HG03139 (cell line): ENCODE measurements around the gene FLT1.

ENCODE experiments used
- ATAC-seq: cut with Tn5 transposase; IDR thresholded peaks from one replicate; pipeline ENCODE4 v1.9.1; 2021; ENCODE audit not compliant: unreplicated experiment

FLT1 gene

DNA sequence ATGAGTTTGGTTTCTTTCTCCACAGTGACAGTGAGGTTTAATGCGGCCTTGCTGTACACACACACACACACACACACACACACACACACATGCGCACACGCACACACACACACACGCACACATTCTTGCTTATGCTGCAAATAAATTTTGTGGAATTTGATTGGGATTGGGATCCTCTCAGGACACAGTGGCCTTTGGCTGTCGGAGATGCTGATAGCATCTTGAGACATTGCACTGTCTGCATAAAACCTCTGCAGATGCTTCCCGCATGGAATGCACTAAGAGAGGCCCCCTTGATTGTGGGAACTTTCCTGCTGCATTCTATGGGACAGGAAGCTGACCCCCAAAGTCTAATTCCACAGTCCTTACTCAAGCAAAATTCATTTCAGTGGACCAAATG lies 145.6 kb downstream of the FLT1 start:
- ATAC-seq, result no peak

DNA sequence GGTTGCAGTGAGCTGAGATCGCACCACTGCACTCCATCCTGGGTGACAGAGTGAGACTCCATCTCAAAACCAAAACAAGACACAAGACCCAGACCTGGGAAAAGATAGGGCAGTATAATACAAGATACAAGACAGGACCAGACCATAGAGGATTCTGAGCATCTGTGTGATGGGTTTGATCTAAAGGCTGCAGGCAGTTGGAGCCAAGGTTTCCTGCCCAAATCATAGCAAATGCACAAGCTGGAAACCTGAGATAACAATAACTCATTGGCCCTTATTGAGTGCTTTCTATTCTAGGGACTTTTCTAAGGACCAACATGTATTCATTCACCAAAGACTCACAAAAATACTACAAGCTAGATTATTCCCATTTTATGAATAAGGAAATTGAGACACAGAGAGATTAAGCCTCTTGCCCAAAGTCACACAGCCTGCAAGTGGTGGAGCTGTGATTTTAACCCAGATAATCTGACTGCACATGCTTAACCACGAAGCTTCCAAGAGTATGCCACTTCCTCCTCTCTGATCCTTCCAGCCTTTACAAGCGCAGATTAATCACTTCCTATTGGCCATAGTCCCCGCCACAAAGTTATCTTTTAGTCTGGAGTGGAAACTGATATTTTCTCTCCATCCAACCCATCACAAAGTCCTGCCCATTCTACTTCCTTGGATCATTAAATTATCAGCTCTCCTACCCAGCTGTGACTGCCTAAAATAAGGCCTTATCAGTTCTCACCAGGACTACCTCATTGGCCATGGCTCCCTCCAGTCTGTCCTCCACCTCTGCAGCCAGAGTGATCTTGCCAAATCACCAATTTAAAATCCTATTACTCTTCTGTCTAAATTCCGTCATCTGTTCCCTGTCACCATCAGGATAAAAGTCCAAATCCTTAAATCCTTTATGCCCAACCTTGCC lies 147.2 kb downstream of the FLT1 start:
- no peak for ATAC-seq

DNA sequence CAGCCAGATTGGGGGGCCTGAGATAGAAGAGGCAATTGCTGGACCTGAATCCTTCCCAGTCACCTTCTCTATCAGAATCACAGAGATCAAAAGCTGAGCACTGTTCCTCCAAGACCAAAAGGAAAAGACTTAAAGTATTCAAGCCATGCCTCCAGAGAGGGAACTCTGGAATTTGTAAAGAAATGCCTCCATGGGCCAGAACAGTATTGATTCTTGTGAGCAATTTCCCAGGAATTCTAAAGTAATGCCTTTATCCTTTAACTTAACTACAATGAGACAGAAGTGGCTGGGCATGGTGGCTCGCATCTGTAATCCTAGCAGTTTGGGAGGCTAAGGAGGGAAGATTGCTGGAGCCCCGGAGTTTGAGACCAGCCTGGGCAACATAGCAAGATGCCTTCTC lies 148.8 kb downstream of the FLT1 start:
- no peak for ATAC-seq

DNA sequence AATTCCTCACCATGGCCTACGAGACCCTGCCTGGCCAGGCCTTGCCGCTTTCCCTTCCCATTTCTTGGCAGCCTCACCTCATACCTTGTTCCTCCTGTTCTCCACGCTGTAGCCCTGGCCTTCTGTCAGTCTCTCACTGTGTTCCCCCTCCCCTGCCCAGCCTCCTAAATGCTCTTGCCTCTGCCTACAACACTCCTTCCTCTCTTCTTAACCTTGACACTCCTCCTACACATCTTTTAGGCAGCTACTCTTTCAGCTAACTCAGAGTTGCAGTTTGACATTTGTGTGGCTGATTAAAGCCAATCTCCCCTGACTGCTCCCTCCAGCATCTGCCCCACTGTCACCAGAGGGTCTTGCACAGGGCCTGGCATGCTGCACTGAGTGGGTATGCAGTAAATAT lies 150.8 kb downstream of the FLT1 start:
- no peak for ATAC-seq

DNA sequence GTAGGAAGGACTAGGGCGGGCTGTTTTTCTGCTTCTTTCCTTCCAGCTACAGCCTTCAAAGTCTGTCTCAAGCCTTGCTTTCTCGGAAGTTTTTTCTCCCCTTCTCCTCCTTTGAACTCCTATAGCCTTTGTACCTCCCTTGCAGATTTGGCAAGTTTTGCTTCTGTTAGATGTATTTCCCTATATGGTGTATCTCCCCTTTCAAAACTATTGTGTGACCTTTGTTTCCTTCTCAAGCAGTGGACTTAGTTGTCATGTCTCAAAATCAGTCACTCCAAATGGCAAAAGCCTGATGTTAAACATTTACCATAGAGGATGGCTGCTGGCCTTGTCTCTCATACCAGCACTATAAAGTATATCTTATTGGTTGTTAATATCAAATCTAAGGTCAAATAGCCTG lies 152.7 kb downstream of the FLT1 start:
- no peak for ATAC-seq

DNA sequence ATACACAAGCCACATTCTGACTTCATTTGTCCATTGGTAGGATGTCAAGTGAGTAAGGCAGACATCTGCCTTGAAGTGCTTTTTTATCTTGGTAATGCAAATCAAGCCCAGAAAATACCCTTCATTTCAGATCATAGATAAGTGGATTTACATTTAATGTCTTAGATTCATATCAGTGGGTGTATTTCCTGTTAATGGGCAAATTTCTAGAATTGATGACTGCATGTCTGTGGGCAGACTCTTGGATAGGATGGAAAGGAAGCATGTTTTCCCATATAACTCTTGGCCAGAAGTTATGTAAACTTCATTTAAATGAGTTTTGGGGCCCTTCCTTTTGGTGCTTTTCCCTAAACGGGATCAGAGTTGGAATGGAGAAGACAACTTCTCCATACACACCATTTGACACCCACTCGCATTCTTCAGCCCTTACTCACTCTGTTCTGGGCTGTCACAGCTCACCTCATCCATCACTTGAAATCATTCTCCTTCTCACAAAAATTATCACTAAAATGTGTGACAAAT lies 154.6 kb downstream of the FLT1 start:
- ATAC-seq, result no peak

DNA sequence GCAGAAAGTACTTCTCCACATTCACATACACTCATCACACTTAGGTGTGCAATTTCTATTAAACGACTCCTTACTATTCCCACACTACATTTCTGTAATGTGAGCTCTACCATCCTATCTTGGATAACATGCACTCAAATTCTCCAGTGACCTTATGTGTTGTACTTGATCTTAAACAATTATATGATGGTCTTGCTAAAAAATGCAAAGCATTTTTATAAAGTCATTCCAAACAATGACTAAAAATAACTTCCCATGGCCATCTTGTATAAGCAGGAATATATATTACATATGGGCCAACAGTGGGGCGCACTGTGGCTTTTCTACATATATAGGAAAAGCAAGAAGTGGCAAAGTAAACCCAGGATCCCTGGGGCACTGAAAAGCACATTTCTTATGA lies 155.5 kb downstream of the FLT1 start:
- ATAC-seq, result no peak

DNA sequence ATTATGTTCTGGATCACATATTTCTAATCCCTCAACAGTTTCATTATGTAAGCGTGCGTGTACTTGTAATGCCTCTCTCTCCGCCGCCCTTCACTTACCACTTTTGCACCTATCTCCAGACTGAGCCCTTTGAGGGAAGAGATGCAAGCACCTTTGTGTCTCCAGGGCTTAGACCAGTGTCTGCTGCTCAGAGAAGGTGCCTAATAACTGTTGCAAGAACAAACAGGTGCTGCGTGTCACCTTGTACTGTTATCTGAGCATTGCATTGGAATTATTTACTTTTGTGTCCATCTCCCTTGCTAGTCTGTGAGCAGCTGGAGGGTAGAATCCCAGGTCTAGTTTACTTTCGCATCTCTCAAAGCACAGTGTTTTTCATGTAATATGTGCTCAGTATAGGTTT lies 156.2 kb downstream of the FLT1 start:
- no peak for ATAC-seq

DNA sequence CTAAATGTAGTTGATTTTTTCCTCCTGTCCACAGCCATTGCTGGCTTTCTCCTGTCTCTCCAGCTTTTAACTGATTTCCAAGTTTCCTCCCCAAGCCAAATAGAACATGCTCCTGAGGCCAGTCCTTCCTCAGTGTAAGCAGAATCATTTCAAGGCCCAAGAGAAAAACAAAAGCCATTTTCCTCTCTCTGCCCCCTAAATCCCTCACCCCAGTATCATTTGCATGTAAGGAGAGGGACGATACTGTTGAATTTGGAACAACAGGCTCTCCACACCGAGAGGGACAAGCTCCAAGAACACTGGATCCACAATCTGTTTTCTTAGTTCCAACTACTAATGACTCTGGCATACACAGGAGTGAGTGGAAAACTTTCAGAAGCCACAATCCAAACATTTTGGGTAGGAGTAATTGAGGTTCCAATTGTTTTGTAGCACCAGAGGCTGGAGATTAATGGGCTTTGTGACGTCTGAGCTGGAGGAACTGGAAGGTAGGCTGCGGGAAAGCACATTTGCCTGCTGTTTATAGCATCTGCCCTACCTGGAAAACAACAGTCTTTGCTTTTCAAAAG lies 156.8 kb downstream of the FLT1 start:
- no peak for ATAC-seq

DNA sequence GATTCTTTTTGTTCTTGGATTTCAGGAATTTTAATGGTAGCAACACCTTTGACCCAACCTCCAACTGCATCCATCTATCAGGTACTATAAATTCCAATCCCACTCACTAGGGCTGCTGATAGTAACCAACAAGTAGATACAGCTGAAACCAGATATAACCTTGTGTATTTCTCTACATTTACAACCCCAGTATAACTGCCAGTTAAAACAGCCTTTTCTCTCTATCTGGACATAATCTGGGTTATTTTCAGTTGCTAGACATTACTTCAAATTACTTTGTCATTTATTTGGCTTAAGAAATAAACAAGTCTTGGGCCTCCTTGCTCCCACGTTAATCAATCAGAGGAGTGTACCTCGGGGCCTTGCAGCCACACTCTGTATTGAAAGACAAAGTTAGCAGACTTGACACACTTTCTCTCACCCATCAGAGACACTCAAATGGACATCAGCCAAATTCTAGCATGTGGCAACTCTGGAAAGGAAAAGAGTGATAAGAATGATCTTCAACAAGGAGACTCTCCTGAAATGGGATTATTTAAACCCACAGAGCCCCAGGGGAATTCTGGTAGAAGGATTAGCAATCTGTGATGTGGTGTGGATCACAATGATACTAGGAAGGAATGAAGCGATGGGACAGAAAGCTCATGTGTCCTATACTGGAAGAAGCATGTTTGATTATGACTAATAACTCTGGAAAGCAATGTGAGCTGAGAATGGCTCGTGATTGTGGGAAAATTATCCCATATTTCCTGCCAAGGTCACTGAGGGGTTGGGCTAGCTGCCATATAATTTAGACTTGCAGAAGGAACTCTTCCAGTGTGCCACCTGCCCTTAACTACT lies 157.5 kb downstream of the FLT1 start:
- no peak for ATAC-seq

DNA sequence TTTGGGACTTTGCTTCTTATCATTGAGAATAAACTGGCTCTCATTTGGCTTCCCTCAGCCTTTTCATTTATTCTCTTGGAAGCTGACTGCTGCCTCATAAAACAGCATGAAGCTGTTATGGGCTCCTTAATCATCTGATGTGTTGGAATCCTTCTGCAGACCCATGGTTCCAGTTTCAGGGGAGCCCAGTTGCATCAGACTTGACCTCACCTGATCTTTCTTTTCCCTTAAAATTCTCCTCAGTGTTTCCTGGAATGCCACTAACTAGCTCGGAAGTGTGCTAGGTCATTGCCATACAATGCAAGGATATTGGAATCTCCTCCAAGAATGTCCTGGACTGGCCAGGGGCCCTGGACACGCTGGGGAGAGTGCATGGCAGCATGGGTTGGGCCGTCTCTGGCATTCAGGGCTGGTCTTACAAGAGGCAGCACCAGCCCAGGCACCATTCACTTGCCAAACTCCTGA lies 158.7 kb downstream of the FLT1 start:
- ATAC-seq, result no peak

DNA sequence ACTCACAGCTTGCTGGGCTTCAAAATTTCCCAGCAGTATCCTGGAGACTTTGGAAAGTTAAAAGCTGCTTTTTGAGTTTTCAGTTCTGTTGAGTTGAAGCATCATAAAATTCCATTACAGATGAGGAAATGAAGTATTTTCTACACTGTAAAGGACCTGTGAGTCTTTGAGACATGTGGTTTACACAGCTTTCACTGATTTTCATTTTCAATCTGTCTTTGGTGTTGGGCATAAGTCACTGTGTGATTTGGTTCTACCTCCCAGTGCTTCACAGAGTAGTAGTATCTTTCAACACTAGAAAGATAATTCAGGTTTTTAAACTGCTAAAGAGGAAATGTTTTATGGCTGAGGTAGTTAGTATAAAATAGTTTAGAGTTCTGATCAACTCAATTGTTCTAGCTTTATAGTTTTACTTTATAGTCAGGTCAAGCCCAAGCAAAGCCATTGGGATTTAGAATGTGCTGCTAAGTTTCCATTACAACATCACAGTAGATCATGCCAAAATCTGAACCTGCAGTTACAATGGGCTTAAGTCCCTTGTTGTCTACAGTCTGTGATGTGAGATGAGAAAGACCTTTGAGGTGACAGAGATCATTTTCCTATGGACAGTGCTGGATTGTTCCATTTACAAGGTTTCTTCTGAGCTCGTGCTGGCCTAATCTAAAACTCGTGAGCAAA lies 161.6 kb downstream of the FLT1 start:
- ATAC-seq, result no peak

DNA sequence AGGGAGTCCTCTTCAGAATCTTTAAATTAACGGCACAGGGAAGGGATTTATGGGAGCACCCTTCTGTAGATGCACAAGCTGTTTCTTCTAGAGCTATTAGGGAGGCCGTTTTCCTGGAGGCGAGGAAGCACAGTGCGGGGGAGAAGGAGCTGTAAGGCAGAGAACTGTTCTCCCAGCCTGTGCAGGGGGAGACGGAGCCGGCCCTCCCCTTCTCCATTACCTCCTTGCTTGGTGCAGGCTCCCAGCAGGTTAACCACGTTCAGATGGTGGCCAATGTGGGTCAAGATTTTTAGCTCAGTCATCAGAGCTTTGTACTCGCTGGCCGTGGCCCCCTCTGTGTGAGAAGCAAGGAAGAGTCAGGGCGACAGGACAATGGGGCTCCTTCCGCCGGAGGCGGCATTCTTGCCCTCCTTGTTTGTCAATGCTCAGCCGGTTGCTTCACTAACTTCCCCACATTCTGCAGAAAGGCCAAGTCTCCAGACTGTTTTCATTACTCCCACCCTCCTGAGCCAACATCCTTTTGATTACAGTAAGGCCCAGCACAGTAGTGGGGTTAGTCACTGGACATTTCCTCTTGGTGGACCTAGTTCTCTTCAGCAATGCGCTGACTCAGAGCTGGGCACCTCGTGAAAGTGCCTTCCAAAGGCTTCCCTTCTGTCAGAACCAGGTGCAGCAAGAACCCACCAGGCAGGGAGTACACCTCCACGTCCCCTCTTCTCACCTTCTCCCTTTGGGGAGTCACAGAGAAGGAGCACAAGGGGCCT lies 165.4 kb downstream of the FLT1 start:
- ATAC-seq, result no peak

DNA sequence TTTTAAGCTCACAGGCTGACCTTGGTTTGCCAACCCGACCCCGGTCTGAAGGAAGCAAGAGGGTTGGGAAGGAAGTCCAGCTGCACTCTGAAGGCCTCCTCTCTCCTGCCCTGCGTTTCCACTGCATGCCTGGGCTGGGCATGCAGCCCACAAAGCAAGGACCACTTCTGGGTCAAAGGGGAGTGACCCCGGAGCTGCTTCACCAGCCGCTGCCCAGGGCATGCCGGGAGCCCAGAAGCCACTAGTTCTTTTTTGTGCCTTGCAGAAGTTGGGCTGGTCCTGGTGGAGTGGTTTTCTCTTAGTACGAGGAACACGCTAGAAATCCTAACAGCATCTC lies 166.7 kb downstream of the FLT1 start:
- no peak for ATAC-seq

DNA sequence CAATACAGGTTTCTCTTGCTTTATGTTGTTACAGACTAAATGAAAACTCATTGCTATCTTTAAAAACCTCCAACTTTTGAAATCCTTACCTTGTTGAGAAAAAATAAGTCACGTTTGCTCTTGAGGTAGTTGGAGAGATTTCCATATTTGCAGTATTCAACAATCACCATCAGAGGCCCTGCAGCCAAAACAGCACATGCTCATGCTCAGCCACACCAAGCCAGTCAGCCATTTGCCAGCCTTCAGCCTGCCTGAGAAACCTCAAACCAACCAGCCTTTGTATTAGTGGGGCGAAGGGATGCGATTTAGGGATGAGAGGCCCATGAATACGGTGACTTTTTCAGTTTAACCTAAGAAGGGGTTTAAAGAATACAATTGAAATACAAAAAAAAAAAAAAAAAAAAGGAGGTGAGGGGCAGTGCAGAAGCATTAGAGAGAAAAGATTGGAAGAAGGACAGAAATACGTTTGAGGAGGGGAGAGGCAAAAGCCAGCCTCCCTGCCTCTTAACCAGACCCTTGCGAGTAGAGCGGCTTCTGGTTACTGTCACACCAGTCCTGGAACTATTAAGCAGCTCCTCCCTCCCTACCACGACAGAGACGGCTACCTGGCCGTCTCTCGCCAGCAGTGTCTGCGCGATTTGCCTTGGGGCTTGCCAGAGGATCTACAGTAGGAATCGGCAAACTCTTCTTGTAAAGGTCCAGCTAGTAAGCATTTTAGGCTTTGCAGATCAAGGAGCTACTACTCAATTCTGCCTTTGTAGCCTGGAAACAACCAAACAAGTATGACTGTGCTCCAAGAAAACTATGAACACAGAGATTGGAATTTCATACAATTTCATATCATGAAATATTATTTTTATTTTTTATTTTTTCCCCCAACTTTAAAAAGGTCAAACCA lies 167.3 kb downstream of the FLT1 start:
- ATAC-seq, result no peak

DNA sequence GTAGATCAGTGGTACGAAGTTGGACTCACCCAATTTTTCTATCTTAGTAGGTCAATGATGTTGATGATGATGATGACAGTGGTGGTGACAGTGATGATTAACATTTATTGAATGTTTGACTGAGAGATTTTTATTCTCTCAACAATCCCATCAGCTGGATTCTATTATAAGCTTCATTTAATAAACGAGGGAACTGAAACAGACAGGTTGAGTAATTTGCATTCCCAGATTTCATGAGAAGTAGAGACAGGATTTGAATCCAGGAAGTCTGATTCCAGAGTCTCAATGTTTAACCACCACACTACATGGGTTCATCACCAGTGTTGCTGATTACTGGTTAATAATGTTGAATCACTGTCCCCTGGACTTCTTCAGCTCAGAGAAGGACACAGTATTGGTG lies 168.9 kb downstream of the FLT1 start:
- ATAC-seq, result no peak

DNA sequence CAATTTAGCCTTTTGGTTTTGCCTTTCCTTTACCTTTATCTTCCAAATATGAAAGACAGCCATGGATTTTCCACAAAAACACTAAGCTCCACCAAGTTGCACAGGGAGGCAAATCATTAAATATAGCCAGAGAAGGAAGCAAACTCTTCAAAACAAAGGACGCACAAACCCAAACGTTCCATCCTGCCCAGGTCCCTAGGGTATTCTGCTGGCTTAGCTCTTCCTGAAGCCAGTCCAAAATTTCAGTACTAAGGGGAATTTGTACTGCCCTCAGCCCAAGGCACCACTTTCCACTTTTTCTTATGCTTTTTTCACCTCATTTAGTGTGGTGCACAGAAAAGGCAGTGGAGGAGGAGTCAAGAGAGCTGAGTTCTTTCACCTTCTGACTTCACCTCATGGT lies 169.9 kb downstream of the FLT1 start:
- no peak for ATAC-seq

DNA sequence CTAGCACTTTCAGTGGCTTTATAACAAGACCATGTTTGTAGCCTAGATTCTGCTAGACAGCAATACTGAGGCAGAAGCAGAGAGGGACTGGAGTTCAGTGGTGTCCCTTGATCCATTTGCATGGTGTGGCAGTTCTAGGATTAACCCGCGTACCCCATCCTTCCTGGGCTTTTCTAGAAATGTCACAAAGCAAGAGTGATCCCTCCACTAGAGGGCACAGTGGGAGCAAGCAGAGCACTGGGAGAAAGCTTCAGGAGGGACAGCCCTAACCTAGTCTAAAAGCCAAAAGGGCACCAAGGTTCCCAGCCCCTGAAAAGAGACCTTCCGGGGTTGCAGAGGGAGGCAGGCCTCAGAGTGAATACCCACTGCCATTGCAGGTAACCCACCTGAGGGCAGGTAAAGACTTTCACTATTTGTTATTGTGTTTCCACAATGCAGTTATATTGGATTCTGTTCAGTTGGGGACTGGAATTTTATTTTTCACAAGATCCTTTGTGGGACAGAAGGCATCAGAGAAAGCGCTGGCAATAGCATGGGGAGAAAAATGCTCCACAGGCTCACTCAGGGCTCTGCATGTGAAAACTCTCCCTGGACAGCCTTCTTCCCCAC lies 170.6 kb downstream of the FLT1 start:
- no peak for ATAC-seq
